Endothelial cell of umbilical vein (primary cell): ENCODE data around the gene SMAD2. TPM values are rescaled to one million over a fixed set of nuclear protein-coding genes. Genes with fewer than 3 reads are reported as not detected.

Experiments used
- BruUV-seq: library from RNA; stranded (reverse); fragments of 400-500 nt; replicated peaks from 2 replicates; lab custom pipeline; 2021; lab: Mats Ljungman, UMichigan
- CTCF ChIA-PET: fragments of 300-600, 350-600 bp; sonication (Branson Sonifier 250); formaldehyde crosslinking; loops from one replicate; lab custom pipeline; 2021; ENCODE audit warnings: antibody characterized with exemption, inconsistent platforms; lab: Charles Lee
- POLR2A ChIA-PET: fragments of 300-600, 350-600 bp; sonication (Branson Sonifier 250); formaldehyde crosslinking; loops from one replicate; lab custom pipeline; 2021; ENCODE audit warnings: antibody characterized with exemption, inconsistent platforms; lab: Charles Lee
- DNase-seq: peaks from one replicate; pipeline ENCODE4 v3.0.0-alpha.2; 2011; ENCODE audit warnings: low read depth, low spot score
- FAIRE-seq: peaks from 2 replicates; lab custom pipeline; 2011; peaks lifted over from hg19 to GRCh38; lab: Jason Lieb, UNC
- H2AFZ ChIP-seq: 2 replicates; pipeline ENCODE4 v1.6.0; 2012; ENCODE audit warnings: low read depth, low read length, control low read depth, inconsistent platforms
- H3K27ac ChIP-seq: 2 replicates; pipeline ENCODE4 v1.5.1; 2011; ENCODE audit warnings: low read depth, mild to moderate bottlenecking, control low read depth, low read length, moderate library complexity; ENCODE audit not compliant: insufficient read depth
- H3K27me3 ChIP-seq, 2 experiments: 2 replicates each; pipeline versions ENCODE4 v1.6.0 to v1.6.1; 2011; ENCODE audit warnings: low read length in 2 of 2, mixed read lengths in 1 of 2; ENCODE audit not compliant: control insufficient read depth in 2 of 2, insufficient read depth in 2 of 2
- H3K36me3 ChIP-seq, 2 experiments: 2 replicates in 1 of 2; 3 replicates in 1 of 2; pipeline ENCODE4 v1.5.1; 2011; ENCODE audit warnings: low read length in 2 of 2, mild to moderate bottlenecking in 1 of 2, moderate library complexity in 1 of 2; ENCODE audit not compliant: control insufficient read depth in 2 of 2, insufficient read depth in 2 of 2; ENCODE audit errors: extremely low read depth in 1 of 2
- H3K4me1 ChIP-seq: 3 replicates; pipeline ENCODE4 v1.5.1; 2011; ENCODE audit warnings: mild to moderate bottlenecking, low read length; ENCODE audit not compliant: control insufficient read depth, insufficient read depth; ENCODE audit errors: extremely low read depth
- H3K4me2 ChIP-seq: 2 replicates; pipeline ENCODE4 v1.6.1; 2011; ENCODE audit warnings: low read length, control low read depth, mixed read lengths; ENCODE audit not compliant: insufficient read depth
- H3K4me3 ChIP-seq, 3 experiments: fragments of 200-600 bp in 1 of 3; sonication (generic), shearing (Covaris generic) in 1 of 3; replicated peaks in 1 of 3; 2 replicates each; pipeline ENCODE4 v1.5.1; 2011 to 2016; ENCODE audit warnings: control low read depth in 3 of 3, low read length in 3 of 3, mild to moderate bottlenecking in 2 of 3, inconsistent platforms in 1 of 3, low read depth in 1 of 3, moderate library complexity in 1 of 3; ENCODE audit not compliant: insufficient read depth in 1 of 3
- H3K79me2 ChIP-seq: 2 replicates; pipeline ENCODE4 v1.6.0; 2012; ENCODE audit warnings: low read length, inconsistent platforms; ENCODE audit not compliant: control insufficient read depth, insufficient read depth
- H3K9ac ChIP-seq: replicated peaks from 2 replicates; pipeline ENCODE3; 2011; ENCODE audit warnings: low read length, control low read depth; ENCODE audit not compliant: insufficient read depth; ENCODE audit errors: extremely low read depth
- H3K9me1 ChIP-seq: replicated peaks from 3 replicates; pipeline ENCODE4 v1.6.0; 2011; ENCODE audit warnings: mild to moderate bottlenecking, low read length; ENCODE audit not compliant: control insufficient read depth, insufficient read depth; ENCODE audit errors: extremely low read depth
- H3K9me3 ChIP-seq: replicated peaks from 2 replicates; pipeline ENCODE4 v1.5.1; 2012; ENCODE audit warnings: low read length, inconsistent platforms; ENCODE audit not compliant: control insufficient read depth, insufficient read depth
- H4K20me1 ChIP-seq: replicated peaks from 2 replicates; pipeline ENCODE3; 2011; ENCODE audit warnings: mild to moderate bottlenecking, low read length; ENCODE audit not compliant: control insufficient read depth, insufficient read depth; ENCODE audit errors: extremely low read depth
- FOS ChIP-seq: IDR thresholded peaks from 2 replicates; pipeline ENCODE4 v1.6.1; 2011; ENCODE audit warnings: mild to moderate bottlenecking, low read length, moderate library complexity, borderline replicate concordance; ENCODE audit not compliant: insufficient read depth
- GATA2 ChIP-seq: IDR thresholded peaks from 2 replicates; pipeline ENCODE4 v1.7.0; 2011; ENCODE audit warnings: low read depth, mild to moderate bottlenecking, moderate library complexity, mixed read lengths, low read length; ENCODE audit not compliant: insufficient read length, insufficient read depth
- JUN ChIP-seq: IDR thresholded peaks from 2 replicates; pipeline ENCODE4 v1.6.1; 2011; ENCODE audit warnings: borderline replicate concordance, low read depth; ENCODE audit not compliant: insufficient read length, insufficient read depth
- MYC ChIP-seq: IDR thresholded peaks from one replicate; pipeline ENCODE4 v1.6.1; 2011; ENCODE audit warnings: mild to moderate bottlenecking, low read depth, low read length
- POLR2A ChIP-seq: IDR thresholded peaks from 2 replicates; pipeline ENCODE4 v1.6.1; 2012; ENCODE audit warnings: low read depth, mild to moderate bottlenecking, control low read depth, low read length
- POLR2AphosphoS5 ChIP-seq: IDR thresholded peaks from 2 replicates; pipeline ENCODE4 v1.6.1; 2012; ENCODE audit warnings: low read depth, mild to moderate bottlenecking, control low read depth, low read length, moderate library complexity; ENCODE audit not compliant: insufficient read depth
- dilution Hi-C: fragments of 300-500 bp; cut with MboI; formaldehyde crosslinking; loops from one replicate; pipeline ENCODE4 v1.15.0; 2019; ENCODE audit warnings: low sequenced_read_pairs; ENCODE audit not compliant: extremely low pct_ligation_motif_present
- intact Hi-C: fragments of 100-400 bp; cut with micrococcal nuclease; formaldehyde crosslinking; loops from one replicate; pipeline ENCODE4 v1.10.0; 2022
- polyA plus RNA-seq, 4 experiments: library from polyadenylated mRNA; depleted of rRNA in 3 of 4; stranded (reverse) in 3 of 4; unstranded in 1 of 4; fragments of >200 nt; gene quantifications; 2 replicates each; pipeline versions ENCODE4 v1.2.1 to v1.2.3, GENCODE V29; 2011 to 2012; ENCODE audit warnings: missing spikeins in 1 of 4
- total RNA-seq: library from RNA; stranded (reverse); gene quantifications from 2 replicates; pipeline ENCODE4 v1.2.3, GENCODE V29; 2021
- TF ChIP-seq, protein P1 (sequence below): IDR thresholded peaks from 2 replicates; pipeline ENCODE4 v1.6.1; 2011; ENCODE audit not compliant: insufficient read depth, insufficient read length
- TF ChIP-seq, protein P2 (sequence below), 2 donors: IDR thresholded peaks; 1 replicate in 1 of 2; 2 replicates in 1 of 2; pipeline ENCODE4 v1.5.1; 2011; ENCODE audit warnings: low read length in 2 of 2, mild to moderate bottlenecking in 2 of 2, moderate library complexity in 2 of 2, control low read depth in 1 of 2, inconsistent platforms in 1 of 2, low read depth in 1 of 2; ENCODE audit not compliant: insufficient read depth in 1 of 2; ENCODE audit errors: extremely low read depth in 1 of 2

The SMAD2 gene
- total and polyA plus RNA-seq, 2 donors (not counting 3 experiments of a cell fraction or from before 2014, with no cell fraction given), result 40.3 to 123 TPM

DNA sequence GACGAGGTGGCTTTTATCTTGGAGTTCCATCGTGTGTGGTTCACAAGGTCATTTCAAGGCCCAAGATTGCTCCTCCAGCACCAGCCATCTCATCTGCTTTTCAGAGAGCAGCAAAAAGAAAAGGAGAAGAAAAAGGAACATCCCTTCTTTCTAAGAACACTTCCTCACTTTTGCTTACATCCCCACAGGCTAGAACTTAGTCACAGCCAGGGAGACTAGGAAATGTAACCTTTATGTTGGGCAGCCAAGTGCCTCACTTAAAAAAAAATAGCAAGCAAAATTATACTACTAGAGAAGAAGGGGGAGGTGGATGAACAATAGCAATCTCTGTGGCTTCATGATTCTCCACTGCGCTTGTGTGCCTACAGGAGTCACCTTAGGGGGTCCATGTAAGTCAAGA is 141.8 kb downstream of the SMAD2 start:
- intact Hi-C loops (no loop called here), dilution Hi-C loops (no loop called here)
- H2AFZ ChIP-seq, result no peak overlapping the region
- TF ChIP-seq, protein P1, sequence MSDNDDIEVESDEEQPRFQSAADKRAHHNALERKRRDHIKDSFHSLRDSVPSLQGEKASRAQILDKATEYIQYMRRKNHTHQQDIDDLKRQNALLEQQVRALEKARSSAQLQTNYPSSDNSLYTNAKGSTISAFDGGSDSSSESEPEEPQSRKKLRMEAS, result no peak
- TF ChIP-seq MYC (no peak), GATA2 (no peak), JUN (no peak), FOS (no peak), POLR2A (no peak), POLR2AphosphoS5 (no peak)
- TF ChIP-seq, protein P2, sequence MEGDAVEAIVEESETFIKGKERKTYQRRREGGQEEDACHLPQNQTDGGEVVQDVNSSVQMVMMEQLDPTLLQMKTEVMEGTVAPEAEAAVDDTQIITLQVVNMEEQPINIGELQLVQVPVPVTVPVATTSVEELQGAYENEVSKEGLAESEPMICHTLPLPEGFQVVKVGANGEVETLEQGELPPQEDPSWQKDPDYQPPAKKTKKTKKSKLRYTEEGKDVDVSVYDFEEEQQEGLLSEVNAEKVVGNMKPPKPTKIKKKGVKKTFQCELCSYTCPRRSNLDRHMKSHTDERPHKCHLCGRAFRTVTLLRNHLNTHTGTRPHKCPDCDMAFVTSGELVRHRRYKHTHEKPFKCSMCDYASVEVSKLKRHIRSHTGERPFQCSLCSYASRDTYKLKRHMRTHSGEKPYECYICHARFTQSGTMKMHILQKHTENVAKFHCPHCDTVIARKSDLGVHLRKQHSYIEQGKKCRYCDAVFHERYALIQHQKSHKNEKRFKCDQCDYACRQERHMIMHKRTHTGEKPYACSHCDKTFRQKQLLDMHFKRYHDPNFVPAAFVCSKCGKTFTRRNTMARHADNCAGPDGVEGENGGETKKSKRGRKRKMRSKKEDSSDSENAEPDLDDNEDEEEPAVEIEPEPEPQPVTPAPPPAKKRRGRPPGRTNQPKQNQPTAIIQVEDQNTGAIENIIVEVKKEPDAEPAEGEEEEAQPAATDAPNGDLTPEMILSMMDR (IDR thresholded peaks at IDR 0.05; ENCODE audit: extremely low read depth in 1 of 2, insufficient read depth in 1 of 2, low read depth in 1 of 2, low read length in 2 of 2), result no peak
- no peaks in the 10 kb centered on the region for H3K36me3 ChIP-seq
- no TSS peak for BruUV-seq
- H3K27ac ChIP-seq, result no peak overlapping the region
- H3K27me3 ChIP-seq, result peaks cover 0 to 2% of the 10 kb centered on the region in 2 experiments
- POLR2A ChIA-PET, result no interaction called here
- H3K4me2 ChIP-seq, result no peak overlapping the region
- H3K4me3 ChIP-seq, result no peak overlapping the region
- DNase-seq (no peak), FAIRE-seq (no peak)
- no peaks in the 10 kb centered on the region for H3K9me3 ChIP-seq
- H4K20me1 ChIP-seq, result no peaks in the 10 kb centered on the region
- no peaks in the 10 kb centered on the region for H3K4me1 ChIP-seq
- H3K9me1 ChIP-seq, result no peaks in the 10 kb centered on the region
- H3K9ac ChIP-seq, result no peak overlapping the region
- H3K79me2 ChIP-seq, result no peaks in the 10 kb centered on the region
- CTCF ChIA-PET, result interaction anchor here (0.9 kb wide), 1 partner anchor 219 kb away, joined by 3 read pairs; no protein-coding TSS in a partner anchor
